ENCODE results near the gene PPM1F. TPM values are rescaled to one million over a fixed set of nuclear protein-coding genes. Genes with fewer than 3 reads are reported as not detected.
"Not testable (repeated sequence)": the region's sequence is repeated elsewhere in the genome, so short reads cannot be mapped to it uniquely, and the experiment has no call there.

Gene PPM1F
- total RNA-seq, 1 donor from 2014 or later, result 76.0 TPM

GRCh38 chr22:21915624-21916308 lies 36.9 kb downstream of the PPM1F start:
- TF ChIP-seq CTCF (IDR thresholded peaks at IDR 0.05), result no peak
- no peaks in the 10 kb centered on the region for H3K27me3 ChIP-seq
- no peaks in the 10 kb centered on the region for H3K9me3 ChIP-seq
- no peak overlapping the region for H3K27ac ChIP-seq
- DNase-seq (ENCODE audit: low spot score in 2 of 2), result no peak
- intact Hi-C loops (cut with DNase I), result no loop called here
- H3K4me1 ChIP-seq, result no peaks in the 10 kb centered on the region
- H3K4me3 ChIP-seq, result no peak overlapping the region
- H3K36me3 ChIP-seq, result peaks cover 7 to 8% of the 10 kb centered on the region in 2 donors

GRCh38 chr22:21914033-21914642 lies 38.5 kb downstream of the PPM1F start:
- H3K27me3 ChIP-seq; H3K36me3 ChIP-seq; H3K4me1 ChIP-seq; DNase-seq (ENCODE audit: low spot score in 2 of 2); H3K9me3 ChIP-seq; H3K4me3 ChIP-seq; intact Hi-C loops (cut with DNase I); H3K27ac ChIP-seq: not testable (repeated sequence)

- DNase-seq (ENCODE audit: low spot score in 2 of 2); H3K36me3 ChIP-seq; H3K27ac ChIP-seq; H3K27me3 ChIP-seq; H3K4me3 ChIP-seq; intact Hi-C loops (cut with DNase I); H3K4me1 ChIP-seq; H3K9me3 ChIP-seq: not testable (repeated sequence)
Measured at GRCh38 chr22:21910367-21910766, 42.3 kb downstream of the PPM1F start.

GRCh38 chr22:21909871-21910270 lies 42.8 kb downstream of the PPM1F start:
- Histone ChIP-seq H3K27ac (no peak overlapping the region), H3K4me3 (no peak overlapping the region), H3K27me3 (no peaks in the 10 kb centered on the region), H3K9me3 (no peaks in the 10 kb centered on the region), H3K4me1 (no peaks in the 10 kb centered on the region), H3K36me3 (no peaks in the 10 kb centered on the region)
- no peak for TF ChIP-seq CTCF (IDR thresholded peaks at IDR 0.05)
- intact Hi-C loops (cut with DNase I), result no loop called here
- DNase-seq (ENCODE audit: low spot score in 2 of 2), result no peak

- no peak for TF ChIP-seq CTCF (IDR thresholded peaks at IDR 0.05)
- DNase-seq (ENCODE audit: low spot score in 2 of 2), result no peak
- Histone ChIP-seq H3K27me3 (no peaks in the 10 kb centered on the region), H3K27ac (no peak overlapping the region), H3K9me3 (no peaks in the 10 kb centered on the region), H3K4me3 (no peak overlapping the region), H3K36me3 (no peaks in the 10 kb centered on the region), H3K4me1 (no peaks in the 10 kb centered on the region)
- intact Hi-C loops (cut with DNase I), result no loop called here
Measured at GRCh38 chr22:21907638-21908522, 44.8 kb downstream of the PPM1F start.

- H3K27me3 ChIP-seq; H3K4me1 ChIP-seq; H3K4me3 ChIP-seq; DNase-seq (ENCODE audit: low spot score in 2 of 2); H3K9me3 ChIP-seq; H3K27ac ChIP-seq; intact Hi-C loops (cut with DNase I); H3K36me3 ChIP-seq: not testable (repeated sequence)
Measured at GRCh38 chr22:21905234-21905633, 47.4 kb downstream of the PPM1F start.

GRCh38 chr22:21904250-21904789 lies 48.3 kb downstream of the PPM1F start:
- Histone ChIP-seq H3K4me3 (no peak overlapping the region), H3K27me3 (no peaks in the 10 kb centered on the region), H3K27ac (no peak overlapping the region), H3K4me1 (no peaks in the 10 kb centered on the region), H3K9me3 (no peaks in the 10 kb centered on the region), H3K36me3 (no peaks in the 10 kb centered on the region)
- intact Hi-C loops (cut with DNase I), result no loop called here
- no peak for TF ChIP-seq CTCF (IDR thresholded peaks at IDR 0.05)
- no peak for DNase-seq (ENCODE audit: low spot score in 2 of 2)

Measured in ascending aorta (tissue), 2 donors.